GM20000 (cell line): Measurements from ENCODE around the gene MUC2.

Source experiments
- DNase-seq: peaks from one replicate; pipeline ENCODE4 v3.0.0; 2012; ENCODE audit warnings: low spot score
- CTCF ChIP-seq: IDR thresholded peaks from 2 replicates; pipeline ENCODE4 v1.5.1; 2012; ENCODE audit warnings: mild to moderate bottlenecking, control low read depth; ENCODE audit errors: extremely low read depth, missing control alignments

The MUC2 gene

DNA sequence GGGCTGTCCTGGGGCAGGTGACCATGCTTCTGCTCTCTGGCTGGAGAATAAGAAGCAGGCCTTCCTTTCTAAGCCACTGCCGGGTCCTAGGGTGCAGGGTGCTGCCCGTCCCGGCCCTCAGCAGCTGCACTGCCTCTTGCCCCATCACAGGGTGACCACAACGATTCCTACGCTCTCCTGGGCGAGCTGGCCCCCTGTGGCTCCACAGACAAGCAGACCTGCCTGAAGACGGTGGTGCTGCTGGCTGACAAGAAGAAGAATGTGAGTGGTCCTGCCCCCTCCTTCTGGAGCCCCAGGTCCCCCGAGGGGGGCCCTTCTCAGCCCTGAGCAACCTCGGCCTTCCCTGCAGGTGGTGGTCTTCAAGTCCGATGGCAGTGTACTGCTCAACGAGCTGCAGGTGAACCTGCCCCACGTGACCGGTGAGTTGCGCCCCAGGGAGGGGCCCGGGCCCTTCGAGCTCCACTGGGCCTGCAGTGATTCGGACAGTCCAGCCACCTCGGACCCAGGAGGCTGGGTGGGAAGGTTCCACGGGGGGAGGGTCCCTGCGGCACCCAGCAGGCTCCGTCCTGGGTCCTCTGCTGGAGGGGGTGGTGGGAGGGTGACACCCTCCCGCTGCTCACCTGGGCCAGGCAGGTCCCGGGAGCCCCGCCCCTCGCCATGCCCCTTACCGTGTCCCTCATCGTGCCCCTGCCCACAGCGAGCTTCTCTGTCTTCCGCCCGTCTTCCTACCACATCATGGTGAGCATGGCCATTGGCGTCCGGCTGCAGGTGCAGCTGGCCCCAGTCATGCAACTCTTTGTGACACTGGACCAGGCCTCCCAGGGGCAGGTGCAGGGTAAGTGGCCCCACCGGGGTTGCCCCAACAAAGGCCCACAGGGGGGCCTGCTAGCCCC is 8.3 kb downstream of the MUC2 start:
- TF ChIP-seq CTCF: no peak
- DNase-seq: no peak

GRCh38 chr11:1083621-1084551 is 9.2 kb downstream of the MUC2 start:
- no peak for TF ChIP-seq CTCF
- no peak for DNase-seq

DNA sequence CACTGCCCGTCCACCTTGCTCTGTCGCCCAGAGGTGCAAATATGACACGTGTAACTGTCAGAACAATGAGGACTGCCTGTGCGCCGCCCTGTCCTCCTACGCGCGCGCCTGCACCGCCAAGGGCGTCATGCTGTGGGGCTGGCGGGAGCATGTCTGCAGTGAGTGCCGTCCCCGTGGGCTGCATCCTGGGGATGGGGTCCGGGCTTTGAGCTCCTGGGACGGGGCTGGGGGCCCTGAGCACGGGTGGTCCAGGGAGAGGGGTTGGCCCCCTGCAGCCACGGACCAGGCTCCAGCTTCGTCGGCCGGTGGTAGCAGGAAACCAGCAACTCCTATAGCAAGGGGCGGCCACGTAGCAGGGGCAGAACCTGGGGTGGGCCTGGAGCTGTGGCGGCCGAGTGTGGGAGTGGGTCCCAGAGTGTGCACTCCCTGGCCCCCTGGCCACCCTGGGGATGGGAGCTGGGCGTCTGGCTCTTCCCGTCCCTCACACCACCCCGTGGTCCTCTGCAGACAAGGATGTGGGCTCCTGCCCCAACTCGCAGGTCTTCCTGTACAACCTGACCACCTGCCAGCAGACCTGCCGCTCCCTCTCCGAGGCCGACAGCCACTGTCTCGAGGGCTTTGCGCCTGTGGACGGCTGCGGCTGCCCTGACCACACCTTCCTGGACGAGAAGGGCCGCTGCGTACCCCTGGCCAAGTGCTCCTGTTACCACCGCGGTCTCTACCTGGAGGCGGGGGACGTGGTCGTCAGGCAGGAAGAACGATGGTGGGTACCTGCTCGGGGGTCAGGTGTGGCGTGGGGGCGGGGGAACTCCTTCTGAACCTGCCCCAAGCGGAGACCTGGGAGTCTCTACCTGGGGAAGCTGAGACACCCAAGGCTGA is 10.1 kb downstream of the MUC2 start:
- no peak for DNase-seq
- TF ChIP-seq CTCF: no peak

DNA sequence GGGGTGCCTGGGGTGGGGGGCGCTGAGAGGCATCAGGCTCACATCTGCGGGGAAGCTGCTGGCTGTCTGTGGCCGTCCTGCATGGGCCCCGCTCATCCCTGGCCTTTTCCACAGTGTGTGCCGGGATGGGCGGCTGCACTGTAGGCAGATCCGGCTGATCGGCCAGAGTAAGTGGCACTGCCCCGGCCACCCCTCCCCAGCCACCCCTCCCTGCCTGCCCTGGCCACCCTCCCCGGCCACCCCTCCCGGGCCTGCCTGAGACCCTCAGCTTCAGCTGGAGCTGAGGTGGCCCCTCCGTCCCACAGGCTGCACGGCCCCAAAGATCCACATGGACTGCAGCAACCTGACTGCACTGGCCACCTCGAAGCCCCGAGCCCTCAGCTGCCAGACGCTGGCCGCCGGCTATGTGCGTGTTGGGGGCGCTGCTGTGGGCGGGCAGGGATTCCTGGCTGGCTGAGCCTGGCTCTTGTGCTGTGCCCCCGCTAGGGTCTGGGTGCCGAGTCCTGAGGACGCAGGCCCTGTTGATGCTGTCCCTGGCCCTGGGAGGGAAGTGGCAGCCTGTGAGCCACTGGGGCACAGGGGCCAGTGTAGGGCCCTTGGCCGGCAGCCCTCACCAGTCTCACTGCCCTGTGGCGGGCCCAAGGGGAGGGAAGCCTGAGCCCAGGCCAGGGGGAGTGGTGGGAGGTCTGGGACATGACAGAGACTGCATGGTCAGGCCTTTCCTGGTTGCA is 10.9 kb downstream of the MUC2 start:
- DNase-seq: no peak
- TF ChIP-seq CTCF: no peak

DNA sequence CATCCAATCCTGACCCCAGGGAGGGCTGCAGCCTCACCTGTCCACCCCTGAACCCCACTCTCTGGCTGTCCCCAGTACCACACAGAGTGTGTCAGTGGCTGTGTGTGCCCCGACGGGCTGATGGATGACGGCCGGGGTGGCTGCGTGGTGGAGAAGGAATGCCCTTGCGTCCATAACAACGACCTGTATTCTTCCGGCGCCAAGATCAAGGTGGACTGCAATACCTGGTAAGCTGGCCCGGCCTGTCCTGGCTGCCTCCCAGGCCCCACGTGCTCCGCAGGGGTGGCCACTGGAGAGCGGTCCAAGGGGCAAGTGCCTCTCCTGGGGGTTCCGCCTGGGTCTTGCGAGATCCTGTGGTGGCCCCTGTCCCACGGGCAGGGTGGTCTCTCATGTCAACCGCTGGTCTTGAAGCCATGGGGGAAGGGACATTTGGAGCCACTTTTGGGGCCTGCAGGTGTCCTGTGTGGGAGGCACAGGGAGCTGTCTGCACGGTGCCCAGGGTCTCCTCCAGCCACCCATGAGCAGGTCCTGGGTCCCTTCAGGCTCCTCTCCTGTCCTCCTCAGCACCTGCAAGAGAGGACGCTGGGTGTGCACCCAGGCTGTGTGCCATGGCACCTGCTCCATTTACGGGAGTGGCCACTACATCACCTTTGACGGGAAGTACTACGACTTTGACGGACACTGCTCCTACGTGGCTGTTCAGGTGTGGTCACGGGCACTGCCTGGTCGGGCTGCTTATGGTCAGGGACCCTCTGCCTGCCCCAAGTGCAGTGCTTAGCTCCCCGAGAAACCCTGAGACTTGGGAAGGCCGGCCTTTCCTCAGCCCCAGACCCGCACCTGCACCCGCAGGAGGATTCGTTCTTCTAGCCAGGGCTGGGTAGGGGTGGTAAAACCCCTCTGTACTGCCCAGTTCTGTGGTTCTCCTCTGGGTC is 11.8 kb downstream of the MUC2 start:
- DNase-seq: no peak
- no peak for TF ChIP-seq CTCF
